CD14-positive monocyte (primary cell): ENCODE measurements around the gene CCDC86. TPM values are rescaled to one million over a fixed set of nuclear protein-coding genes. Genes with fewer than 3 reads are reported as not detected.

Experiments
- DNase-seq, 3 donors: peaks; one replicate each; pipeline ENCODE4 v3.0.0-alpha.2; 2011 to 2022
- H2AFZ ChIP-seq: 2 replicates; pipeline ENCODE4 v1.6.0; 2012; ENCODE audit warnings: mild to moderate bottlenecking, low read depth, low read length, inconsistent platforms; ENCODE audit not compliant: insufficient read depth, poor library complexity, severe bottlenecking
- H3K27ac ChIP-seq, 2 donors: 1 replicate in 1 of 2; 2 replicates in 1 of 2; pipeline ENCODE4 v1.5.1; 2012 to 2013; ENCODE audit warnings: low read length in 2 of 2, control low read depth in 1 of 2, inconsistent platforms in 1 of 2, low read depth in 1 of 2, mild to moderate bottlenecking in 1 of 2
- H3K27me3 ChIP-seq, 2 donors: one replicate each; pipeline versions ENCODE4 v1.6.0 to v1.6.1; 2011 to 2013; ENCODE audit warnings: low read length in 2 of 2; ENCODE audit not compliant: control insufficient read depth in 2 of 2, insufficient read depth in 2 of 2
- H3K36me3 ChIP-seq, 2 donors: replicated peaks in 1 of 2; 1 replicate in 1 of 2; 2 replicates in 1 of 2; pipeline versions ENCODE4 v1.5.1 to v1.6.1; 2012 to 2013; ENCODE audit warnings: low read length in 2 of 2, control low read depth in 1 of 2, inconsistent platforms in 1 of 2, mild to moderate bottlenecking in 1 of 2; ENCODE audit not compliant: insufficient read depth in 2 of 2, control insufficient read depth in 1 of 2
- H3K4me1 ChIP-seq, 2 donors: 1 replicate in 1 of 2; 2 replicates in 1 of 2; pipeline versions ENCODE4 v1.5.1 to v1.6.1; 2012 to 2013; ENCODE audit warnings: low read length in 2 of 2, control low read depth in 1 of 2, inconsistent platforms in 1 of 2, mild to moderate bottlenecking in 1 of 2, moderate library complexity in 1 of 2; ENCODE audit not compliant: insufficient read depth in 2 of 2, control insufficient read depth in 1 of 2
- H3K4me2 ChIP-seq: replicated peaks from 2 replicates; pipeline ENCODE3; 2012; ENCODE audit warnings: low read length, moderate library complexity, mild to moderate bottlenecking; ENCODE audit not compliant: poor library complexity, severe bottlenecking; ENCODE audit errors: extremely low read depth
- H3K4me3 ChIP-seq, 3 experiments: fragments of 200-600 bp in 1 of 3; sonication (generic) in 1 of 3; replicated peaks in 1 of 3; 1 replicate in 2 of 3; 2 replicates in 1 of 3; pipeline ENCODE4 v1.5.1; 2011 to 2013; ENCODE audit warnings: low read length in 3 of 3, mild to moderate bottlenecking in 3 of 3, control low read depth in 2 of 3, low read depth in 2 of 3, inconsistent platforms in 1 of 3, moderate library complexity in 1 of 3
- H3K79me2 ChIP-seq: 2 replicates; pipeline ENCODE4 v1.6.0; 2012; ENCODE audit warnings: mild to moderate bottlenecking, control low read depth, inconsistent platforms, low read length, moderate library complexity; ENCODE audit not compliant: insufficient read depth
- H3K9ac ChIP-seq: 2 replicates; pipeline ENCODE4 v1.6.0; 2017; ENCODE audit warnings: low read length, mild to moderate bottlenecking; ENCODE audit not compliant: insufficient read depth, poor library complexity, severe bottlenecking
- H3K9me3 ChIP-seq, 2 donors: replicated peaks in 1 of 2; 1 replicate in 1 of 2; 2 replicates in 1 of 2; pipeline versions ENCODE4 v1.5.1 to v1.6.1; 2012 to 2013; ENCODE audit warnings: low read length in 2 of 2, control low read depth in 1 of 2; ENCODE audit not compliant: control insufficient read depth in 1 of 2, insufficient read depth in 1 of 2
- H4K20me1 ChIP-seq: 2 replicates; pipeline ENCODE4 v1.6.0; 2012; ENCODE audit warnings: mild to moderate bottlenecking, low read length, control low read depth, moderate library complexity; ENCODE audit not compliant: insufficient read depth
- H3K27ac Mint-ChIP-seq, 7 donors: one replicate each; pipeline ENCODE4 v1.8.0; 2020; ENCODE audit warnings: mild to moderate bottlenecking in 7 of 7, mixed read lengths in 7 of 7, moderate library complexity in 6 of 7, inconsistent platforms in 2 of 7
- H3K27me3 Mint-ChIP-seq, 3 donors: one replicate each; pipeline ENCODE4 v1.8.0; 2021 to 2022; ENCODE audit warnings: low read depth in 3 of 3, mild to moderate bottlenecking in 3 of 3, mixed read lengths in 3 of 3, moderate library complexity in 3 of 3, inconsistent platforms in 1 of 3
- H3K36me3 Mint-ChIP-seq, 2 donors: one replicate each; pipeline ENCODE4 v1.8.0; 2020; ENCODE audit warnings: mixed read lengths in 2 of 2, inconsistent platforms in 1 of 2, mild to moderate bottlenecking in 1 of 2
- H3K4me1 Mint-ChIP-seq: one replicate; pipeline ENCODE4 v1.8.0; 2020; ENCODE audit warnings: mild to moderate bottlenecking, mixed read lengths
- H3K4me3 Mint-ChIP-seq, 2 donors: one replicate each; pipeline ENCODE4 v1.8.0; 2020; ENCODE audit warnings: mild to moderate bottlenecking in 2 of 2, mixed read lengths in 2 of 2, moderate library complexity in 1 of 2
- H3K9me3 Mint-ChIP-seq, 7 donors: one replicate each; pipeline ENCODE4 v1.8.0; 2020 to 2022; ENCODE audit warnings: mixed read lengths in 7 of 7, mild to moderate bottlenecking in 6 of 7, moderate library complexity in 6 of 7, inconsistent platforms in 2 of 7
- CTCF ChIP-seq: fragments of 200-600 bp; IDR thresholded peaks from one replicate; pipeline ENCODE4 v1.8.0; 2022; ENCODE audit warnings: antibody characterized with exemption, mild to moderate bottlenecking
- WGBS: methylation state at CpG from one replicate; pipeline ENCODE4 v1.1.5; 2013; ENCODE audit warnings: missing lambda C conversion rate; ENCODE audit not compliant: insufficient coverage; 5-methylcytosine and 5-hydroxymethylcytosine counted together
- intact Hi-C, 2 donors: fragments of 100-400 bp; cut with micrococcal nuclease; formaldehyde crosslinking; loops; one replicate each; pipeline versions ENCODE4 v1.15.0 to v1.15.1; 2023
- polyA plus RNA-seq, 3 donors: library from polyadenylated mRNA; depleted of rRNA in 1 of 3; unstranded in 2 of 3; stranded (reverse) in 1 of 3; fragments of 300-500 nt in 2 of 3; fragments of >200 nt in 1 of 3; fragmentation: Illumina TruSeq in 2 of 3; gene quantifications; 1 replicate in 2 of 3; 2 replicates in 1 of 3; pipeline ENCODE4 v1.2.3, GENCODE V29; 2012 to 2021

Gene CCDC86
- polyA plus RNA-seq, 3 donors = 7.2 to 10.2 (median 8.3) TPM

GRCh38 chr11:60879104-60879503, 37.2 kb downstream of the CCDC86 start:
- no peak for DNase-seq
- no peak overlapping the region for H3K4me2 ChIP-seq
- no peak overlapping the region for H3K27ac Mint-ChIP-seq
- H2AFZ ChIP-seq = no peak overlapping the region
- H3K27me3 ChIP-seq = no peaks in the 10 kb centered on the region
- H3K9ac ChIP-seq = no peak overlapping the region
- peaks cover 14 to 36% of the 10 kb centered on the region in 2 donors for H3K36me3 ChIP-seq
- no peaks in the 10 kb centered on the region for H3K4me1 ChIP-seq
- H3K9me3 ChIP-seq = no peaks in the 10 kb centered on the region
- no peaks in the 10 kb centered on the region for H4K20me1 ChIP-seq
- H3K4me3 ChIP-seq = no peak overlapping the region
- no peak overlapping the region for H3K27ac ChIP-seq
- no peak overlapping the region for H3K4me3 Mint-ChIP-seq
- intact Hi-C loops = no loop called here
- WGBS = no CpG with 5 or more reads among the region's 1 CpG
- peaks cover 47 to 52% of the 10 kb centered on the region in 2 donors for H3K36me3 Mint-ChIP-seq
- H3K79me2 ChIP-seq = no peaks in the 10 kb centered on the region
- H3K27me3 Mint-ChIP-seq = peaks cover 0 to 3% (median 0%) of the 10 kb centered on the region in 3 donors
- no peaks in the 10 kb centered on the region for H3K9me3 Mint-ChIP-seq
- no peaks in the 10 kb centered on the region for H3K4me1 Mint-ChIP-seq
- no peak for TF ChIP-seq CTCF

GRCh38 chr11:60879971-60880588, 38.2 kb downstream of the CCDC86 start:
- no peak for TF ChIP-seq CTCF
- intact Hi-C loops = no loop called here
- Histone ChIP-seq H3K9ac (no peak overlapping the region), H3K4me1 (no peaks in the 10 kb centered on the region), H3K27me3 (no peaks in the 10 kb centered on the region), H4K20me1 (no peaks in the 10 kb centered on the region), H3K36me3 (peaks cover 14 to 36% of the 10 kb centered on the region in 2 donors), H3K4me3 (no peak overlapping the region), H2AFZ (no peak overlapping the region), H3K27ac (no peak overlapping the region), H3K4me2 (no peak overlapping the region), H3K9me3 (no peaks in the 10 kb centered on the region), H3K79me2 (no peaks in the 10 kb centered on the region)
- no peak for DNase-seq
- peak overlapping the region in 1 of 7 donors; percentile 22 for H3K27ac Mint-ChIP-seq
- peaks cover 47 to 52% of the 10 kb centered on the region in 2 donors for H3K36me3 Mint-ChIP-seq
- 95% methylated on average over 2 of the region's 5 CpGs for WGBS
- no peaks in the 10 kb centered on the region for H3K9me3 Mint-ChIP-seq
- peaks cover 2% of the 10 kb centered on the region for H3K4me1 Mint-ChIP-seq
- H3K27me3 Mint-ChIP-seq = peaks cover 0 to 3% (median 0%) of the 10 kb centered on the region in 3 donors
- no peak overlapping the region for H3K4me3 Mint-ChIP-seq
